ENCODE data around the gene ZNF750. TPM values are rescaled to one million over a fixed set of nuclear protein-coding genes. Genes with fewer than 3 reads are reported as not detected.
A peak's percentile ranks its signal among the peaks of the same experiment; 100 is the strongest.

Gene ZNF750
- polyA plus RNA-seq, 3 donors = not detected

- Histone ChIP-seq H2AFZ (ENCODE audit: insufficient read depth, low read depth, low read length, poor library complexity, severe bottlenecking) (no peak overlapping the region), H3K9me3 (replicated peaks in 1 of 2; ENCODE audit: control insufficient read depth in 1 of 2, insufficient read depth in 1 of 2, low read length in 2 of 2) (no peaks in the 10 kb centered on the region), H3K36me3 (replicated peaks in 1 of 2; ENCODE audit: control insufficient read depth in 1 of 2, insufficient read depth in 2 of 2, low read length in 2 of 2) (no peaks in the 10 kb centered on the region), H3K4me2 (replicated peaks; ENCODE audit: extremely low read depth, low read length, poor library complexity, severe bottlenecking) (no peak overlapping the region), H3K9ac (ENCODE audit: insufficient read depth, low read length, poor library complexity, severe bottlenecking) (no peak overlapping the region), H3K4me1 (ENCODE audit: control insufficient read depth in 1 of 2, insufficient read depth in 2 of 2, low read length in 2 of 2) (peaks cover 38 to 45% of the 10 kb centered on the region in 2 donors), H3K27ac (ENCODE audit: low read depth in 1 of 2, low read length in 2 of 2) (no peak overlapping the region), H3K79me2 (ENCODE audit: insufficient read depth, low read length) (peaks cover 18% of the 10 kb centered on the region), H3K27me3 (ENCODE audit: control insufficient read depth in 2 of 2, insufficient read depth in 2 of 2, low read length in 2 of 2) (no peaks in the 10 kb centered on the region), H3K4me3 (replicated peaks in 1 of 3; ENCODE audit: low read depth in 2 of 3, low read length in 3 of 3) (no peak overlapping the region), H4K20me1 (ENCODE audit: insufficient read depth, low read length) (no peaks in the 10 kb centered on the region)
- DNase-seq = no peak
- peaks cover 40% of the 10 kb centered on the region for H3K4me1 Mint-ChIP-seq
- no peak overlapping the region for H3K4me3 Mint-ChIP-seq
- no peaks in the 10 kb centered on the region for H3K9me3 Mint-ChIP-seq
- WGBS (ENCODE audit: insufficient coverage) = 80% methylated on average over 1 of the region's 8 CpGs
- peak overlapping the region in 1 of 7 donors; percentile 7 for H3K27ac Mint-ChIP-seq
- intact Hi-C loops (cut with micrococcal nuclease) = no loop called here
- peaks cover 26 to 34% of the 10 kb centered on the region in 2 donors for H3K36me3 Mint-ChIP-seq
- TF ChIP-seq CTCF (IDR thresholded peaks at IDR 0.05) = no peak
- H3K27me3 Mint-ChIP-seq (ENCODE audit: low read depth in 3 of 3) = peaks cover 0 to 1% (median 0%) of the 10 kb centered on the region in 3 donors
These were observed 22.4 kb upstream of the ZNF750 start for GRCh38 chr17:82862191-82862590.

GRCh38 chr17:82861393-82861775 is 21.6 kb upstream of the ZNF750 start:
- Mint-ChIP-seq H3K27me3 (ENCODE audit: low read depth in 3 of 3) (no peaks in the 10 kb centered on the region), H3K9me3 (no peaks in the 10 kb centered on the region), H3K4me3 (no peak overlapping the region), H3K36me3 (peaks cover 24 to 30% of the 10 kb centered on the region in 2 donors), H3K27ac (peak overlapping the region in 2 of 7 donors; percentile 7 to 96), H3K4me1 (peaks cover 40% of the 10 kb centered on the region)
- no peak for DNase-seq
- no peaks in the 10 kb centered on the region for H3K27me3 ChIP-seq (ENCODE audit: control insufficient read depth in 2 of 2, insufficient read depth in 2 of 2, low read length in 2 of 2)
- no peaks in the 10 kb centered on the region for H4K20me1 ChIP-seq (ENCODE audit: insufficient read depth, low read length)
- no peak overlapping the region for H3K4me3 ChIP-seq (replicated peaks in 1 of 3; ENCODE audit: low read depth in 2 of 3, low read length in 3 of 3)
- H3K36me3 ChIP-seq (replicated peaks in 1 of 2; ENCODE audit: control insufficient read depth in 1 of 2, insufficient read depth in 2 of 2, low read length in 2 of 2) = no peaks in the 10 kb centered on the region
- H3K4me1 ChIP-seq (ENCODE audit: control insufficient read depth in 1 of 2, insufficient read depth in 2 of 2, low read length in 2 of 2) = peaks cover 38 to 45% of the 10 kb centered on the region in 2 donors
- no peak for TF ChIP-seq CTCF (IDR thresholded peaks at IDR 0.05)
- no peak overlapping the region for H3K4me2 ChIP-seq (replicated peaks; ENCODE audit: extremely low read depth, low read length, poor library complexity, severe bottlenecking)
- peaks cover 18% of the 10 kb centered on the region for H3K79me2 ChIP-seq (ENCODE audit: insufficient read depth, low read length)
- WGBS (ENCODE audit: insufficient coverage) = 100% methylated on average over 7 of the region's 12 CpGs
- no peak overlapping the region for H3K27ac ChIP-seq (ENCODE audit: low read depth in 1 of 2, low read length in 2 of 2)
- H3K9me3 ChIP-seq (replicated peaks in 1 of 2; ENCODE audit: control insufficient read depth in 1 of 2, insufficient read depth in 1 of 2, low read length in 2 of 2) = no peaks in the 10 kb centered on the region
- no peak overlapping the region for H3K9ac ChIP-seq (ENCODE audit: insufficient read depth, low read length, poor library complexity, severe bottlenecking)
- H2AFZ ChIP-seq (ENCODE audit: insufficient read depth, low read depth, low read length, poor library complexity, severe bottlenecking) = no peak overlapping the region
- intact Hi-C loops (cut with micrococcal nuclease) = no loop called here
